DMS79 (cell line): ENCODE results near the gene SPEN.
"Not testable (repeated sequence)": the region's sequence is repeated elsewhere in the genome, so short reads cannot be mapped to it uniquely, and the experiment has no call there.

ENCODE experiments used
- DNase-seq: peaks from one replicate; lab custom pipeline; 2025; lab: John Stamatoyannopoulos, UW

Gene SPEN

GRCh38 chr1:15833842-15834405, 13.6 kb upstream of the SPEN start:
- DNase-seq, result no peak

- DNase-seq, result peak; percentile 98
Measured at GRCh38 chr1:15834406-15835204, 12.9 kb upstream of the SPEN start.

- no peak for DNase-seq
Measured at GRCh38 chr1:15835205-15835740, 12.2 kb upstream of the SPEN start.

- peak; percentile 98 for DNase-seq
Measured at GRCh38 chr1:15835741-15836510, 11.6 kb upstream of the SPEN start.

GRCh38 chr1:15836511-15836771, 11.1 kb upstream of the SPEN start:
- DNase-seq, result not testable (repeated sequence)

GRCh38 chr1:15836772-15837669, 10.5 kb upstream of the SPEN start:
- no peak for DNase-seq

- no peak for DNase-seq
Measured at GRCh38 chr1:15837931-15838330, 9.6 kb upstream of the SPEN start.

- DNase-seq, result no peak
Measured at GRCh38 chr1:15838721-15839120, 8.8 kb upstream of the SPEN start.

- no peak for DNase-seq
Measured at GRCh38 chr1:15843826-15844572, 3.5 kb upstream of the SPEN start.

GRCh38 chr1:15846056-15846455, 1.5 kb upstream of the SPEN start:
- not testable (repeated sequence) for DNase-seq

- no peak for DNase-seq
Measured at GRCh38 chr1:15847893-15848142, 311 bp downstream of the SPEN start.

- no peak for DNase-seq
Measured at GRCh38 chr1:15848143-15848928, 829 bp downstream of the SPEN start.

GRCh38 chr1:15848929-15849774, 1.6 kb downstream of the SPEN start:
- peak; percentile 91 for DNase-seq

GRCh38 chr1:15849775-15850324, 2.3 kb downstream of the SPEN start:
- peak; percentile 89 for DNase-seq

GRCh38 chr1:15850471-15851001, 3.0 kb downstream of the SPEN start:
- peak; percentile 12 for DNase-seq

- DNase-seq, result peak; percentile 7
Measured at GRCh38 chr1:15851210-15852035, 3.9 kb downstream of the SPEN start.

- no peak for DNase-seq
Measured at GRCh38 chr1:15852036-15852827, 4.7 kb downstream of the SPEN start.
